NB4 (cell line): ENCODE measurements around the gene SLC16A11.
"Not testable (repeated sequence)": the region's sequence is repeated elsewhere in the genome, so short reads cannot be mapped to it uniquely, and the experiment has no call there.

Experiments
- CTCF ChIP-seq: IDR thresholded peaks from one replicate; pipeline ENCODE4 v1.5.1; 2012; ENCODE audit warnings: low read depth, low read length
- POLR2A ChIP-seq: IDR thresholded peaks from 2 replicates; pipeline ENCODE4 v1.6.1; 2011; ENCODE audit warnings: mild to moderate bottlenecking; ENCODE audit not compliant: insufficient read length; ENCODE audit errors: extremely low read depth

DNA sequence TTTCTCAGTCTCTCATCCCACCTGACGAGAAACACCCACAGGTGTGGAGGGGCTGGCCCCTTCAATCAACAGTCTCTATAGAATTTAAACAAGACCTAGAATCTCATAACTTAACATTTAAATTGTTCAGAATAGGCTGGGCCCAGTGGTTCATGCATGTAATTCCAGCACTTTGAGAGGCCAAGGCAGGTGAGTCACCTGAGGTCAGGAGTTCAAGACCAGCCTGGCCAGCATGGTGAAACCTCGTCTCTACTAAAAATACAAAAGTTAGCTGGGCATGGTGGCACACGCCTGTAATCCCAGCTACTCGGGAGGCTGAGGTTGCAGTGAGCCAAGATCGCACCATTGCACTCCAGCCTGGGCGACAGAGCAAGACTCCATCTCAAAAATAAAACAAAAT, 45.7 kb upstream of the SLC16A11 start:
- TF ChIP-seq CTCF, POLR2A: not testable (repeated sequence)
